H1 (cell line): ENCODE measurements around the gene MCM8. TPM values are rescaled to one million over a fixed set of nuclear protein-coding genes. Genes with fewer than 3 reads are reported as not detected.

ENCODE experiments used
- CTCF ChIA-PET: fragments of 300-600 bp; sonication (Branson Sonifier 250); formaldehyde crosslinking; loops from one replicate; lab custom pipeline; 2021; ENCODE audit not compliant: partially characterized antibody; lab: Charles Lee
- POLR2A ChIA-PET: fragments of 300-600 bp; sonication (Branson Sonifier 250); formaldehyde crosslinking; loops from one replicate; lab custom pipeline; 2021; ENCODE audit warnings: inconsistent platforms; ENCODE audit not compliant: partially characterized antibody; lab: Charles Lee
- DNase-seq, 2 experiments: peaks; one replicate each; pipeline versions ENCODE4 v3.0.0 to v3.0.0-alpha.2; 2010 to 2022; ENCODE audit warnings: low spot score in 2 of 2, low read depth in 1 of 2, mixed read lengths in 1 of 2
- FAIRE-seq: peaks from 2 replicates; lab custom pipeline; 2011; peaks lifted over from hg19 to GRCh38; lab: Jason Lieb, UNC
- H2AFZ ChIP-seq: 2 replicates; pipeline ENCODE4 v1.8.1; 2012; ENCODE audit warnings: low read length, inconsistent platforms
- H2AK5ac ChIP-seq: 2 replicates; pipeline ENCODE4 v1.6.1; 2013; ENCODE audit warnings: low read depth, low read length
- H2BK120ac ChIP-seq: replicated peaks from 2 replicates; pipeline ENCODE3; 2013; ENCODE audit warnings: low read depth, low read length, inconsistent platforms
- H2BK12ac ChIP-seq: 2 replicates; pipeline ENCODE4 v1.6.1; 2013; ENCODE audit warnings: low read depth, low read length
- H2BK15ac ChIP-seq: 2 replicates; pipeline ENCODE4 v1.6.1; 2013; ENCODE audit warnings: low read length
- H2BK20ac ChIP-seq: 2 replicates; pipeline ENCODE4 v1.6.1; 2013; ENCODE audit warnings: low read length
- H2BK5ac ChIP-seq: 2 replicates; pipeline ENCODE4 v1.6.1; 2013; ENCODE audit warnings: low read depth, low read length
- H3K14ac ChIP-seq: 2 replicates; pipeline ENCODE4 v1.6.1; 2013; ENCODE audit warnings: inconsistent platforms; ENCODE audit not compliant: insufficient read length
- H3K18ac ChIP-seq: 2 replicates; pipeline ENCODE4 v1.6.1; 2013; ENCODE audit warnings: low read length; ENCODE audit errors: extremely low read depth
- H3K23ac ChIP-seq: 2 replicates; pipeline ENCODE4 v1.6.1; 2013; ENCODE audit warnings: inconsistent platforms; ENCODE audit not compliant: insufficient read length
- H3K23me2 ChIP-seq: 2 replicates; pipeline ENCODE4 v1.6.1; 2013; ENCODE audit warnings: low read depth, low read length
- H3K27ac ChIP-seq: 2 replicates; pipeline ENCODE4 v1.6.1; 2011; ENCODE audit warnings: low read depth, low read length, inconsistent platforms
- H3K27me3 ChIP-seq, 4 experiments: replicated peaks in 1 of 4; 1 replicate in 1 of 4; 2 replicates in 3 of 4; pipeline versions ENCODE4 v1.6.1 to v1.8.1; 2011 to 2013; ENCODE audit warnings: low read length in 3 of 4, mild to moderate bottlenecking in 3 of 4, inconsistent platforms in 2 of 4, mixed read lengths in 2 of 4, moderate library complexity in 1 of 4; ENCODE audit not compliant: control insufficient read depth in 3 of 4, insufficient read depth in 3 of 4; ENCODE audit errors: extremely low read depth in 1 of 4
- H3K36me3 ChIP-seq, 4 experiments: 2 replicates each; pipeline versions ENCODE4 v1.6.1 to v1.8.1; 2011 to 2013; ENCODE audit warnings: mild to moderate bottlenecking in 4 of 4, low read length in 3 of 4, moderate library complexity in 2 of 4, control low read depth in 1 of 4, inconsistent platforms in 1 of 4; ENCODE audit not compliant: insufficient read depth in 4 of 4, control insufficient read depth in 2 of 4
- H3K4ac ChIP-seq: replicated peaks from 2 replicates; pipeline ENCODE3; 2013; ENCODE audit warnings: low read length, low read depth, mixed read lengths, inconsistent platforms; ENCODE audit not compliant: insufficient read length
- H3K4me1 ChIP-seq, 4 experiments: replicated peaks in 1 of 4; 1 replicate in 1 of 4; 2 replicates in 3 of 4; pipeline versions ENCODE4 v1.6.1 to v1.8.1; 2011 to 2013; ENCODE audit warnings: low read length in 3 of 4, inconsistent platforms in 2 of 4, mixed read lengths in 1 of 4; ENCODE audit not compliant: insufficient read depth in 4 of 4, control insufficient read depth in 3 of 4
- H3K4me2 ChIP-seq, 2 experiments: 2 replicates each; pipeline versions ENCODE4 v1.6.1 to v1.8.1; 2011 to 2013; ENCODE audit warnings: low read depth in 2 of 2, low read length in 2 of 2, control low read depth in 1 of 2, inconsistent platforms in 1 of 2, mild to moderate bottlenecking in 1 of 2; ENCODE audit not compliant: insufficient read depth in 1 of 2
- H3K4me3 ChIP-seq, 4 experiments: fragments of 200-600, 300-600 bp in 1 of 4; sonication (generic), shearing (Covaris generic), sonication (Bioruptor Twin) in 1 of 4; 2 replicates each; pipeline versions ENCODE4 v1.5.1 to v1.8.1; 2011 to 2016; ENCODE audit warnings: low read length in 4 of 4, low read depth in 3 of 4, control low read depth in 2 of 4, inconsistent platforms in 2 of 4, mild to moderate bottlenecking in 2 of 4, mixed read lengths in 1 of 4, moderate library complexity in 1 of 4; ENCODE audit not compliant: insufficient read depth in 2 of 4; ENCODE audit errors: extremely low read depth in 1 of 4
- H3K56ac ChIP-seq: replicated peaks from 2 replicates; pipeline ENCODE3; 2013; ENCODE audit warnings: low read depth, mild to moderate bottlenecking, mixed read lengths, low read length, inconsistent platforms; ENCODE audit not compliant: insufficient read length
- H3K79me1 ChIP-seq: 2 replicates; pipeline ENCODE4 v1.6.1; 2013; ENCODE audit warnings: low read depth, low read length, control low read depth
- H3K79me2 ChIP-seq, 2 experiments: 2 replicates each; pipeline versions ENCODE4 v1.6.1 to v1.8.1; 2012 to 2013; ENCODE audit warnings: low read length in 2 of 2, mild to moderate bottlenecking in 2 of 2, inconsistent platforms in 1 of 2; ENCODE audit not compliant: insufficient read depth in 2 of 2, control insufficient read depth in 1 of 2
- H3K9ac ChIP-seq, 4 experiments: replicated peaks in 1 of 4; 1 replicate in 1 of 4; 2 replicates in 3 of 4; pipeline versions ENCODE4 v1.6.1 to v1.8.1; 2011 to 2013; ENCODE audit warnings: low read depth in 3 of 4, low read length in 3 of 4, control low read depth in 2 of 4, mild to moderate bottlenecking in 2 of 4, moderate library complexity in 2 of 4, inconsistent platforms in 1 of 4; ENCODE audit errors: extremely low read depth in 1 of 4
- H3K9me3 ChIP-seq, 2 experiments: 2 replicates each; pipeline versions ENCODE4 v1.6.1 to v1.8.1; 2012 to 2013; ENCODE audit warnings: mild to moderate bottlenecking in 2 of 2, moderate library complexity in 2 of 2, control low read depth in 1 of 2, inconsistent platforms in 1 of 2, low read depth in 1 of 2, low read length in 1 of 2, mixed read lengths in 1 of 2; ENCODE audit not compliant: insufficient read depth in 2 of 2
- H4K20me1 ChIP-seq, 2 experiments: replicated peaks in 1 of 2; 2 replicates each; pipeline versions ENCODE3 to v1.8.1; 2011 to 2013; ENCODE audit warnings: inconsistent platforms in 2 of 2, low read length in 2 of 2, mild to moderate bottlenecking in 1 of 2; ENCODE audit not compliant: insufficient read depth in 2 of 2, control insufficient read depth in 1 of 2
- H4K5ac ChIP-seq: 2 replicates; pipeline ENCODE4 v1.6.1; 2013; ENCODE audit warnings: low read length, low read depth, mixed read lengths, inconsistent platforms; ENCODE audit not compliant: insufficient read length
- H4K8ac ChIP-seq: 2 replicates; pipeline ENCODE4 v1.8.0; 2013; ENCODE audit warnings: mild to moderate bottlenecking, moderate library complexity, low read length, inconsistent platforms; ENCODE audit not compliant: insufficient read depth; ENCODE audit errors: extremely low read depth
- H4K91ac ChIP-seq: replicated peaks from 2 replicates; pipeline ENCODE3; 2013; ENCODE audit warnings: low read length, mixed read lengths, inconsistent platforms; ENCODE audit not compliant: insufficient read length
- BCL11A ChIP-seq, 2 experiments: IDR thresholded peaks; one replicate each; pipeline ENCODE4 v1.6.1; 2011; ENCODE audit warnings: low read depth in 2 of 2, low read length in 2 of 2, mild to moderate bottlenecking in 2 of 2
- CBX8 ChIP-seq: fragments of 300-800, 300-1000 bp; sonication (generic); IDR thresholded peaks from 2 replicates; pipeline ENCODE4 v1.7.1; 2016; ENCODE audit warnings: low read depth, low read length, borderline replicate concordance
- GABPA ChIP-seq: IDR thresholded peaks from 2 replicates; pipeline ENCODE4 v1.6.1; 2011; ENCODE audit warnings: mild to moderate bottlenecking, low read length, moderate library complexity, borderline replicate concordance; ENCODE audit not compliant: insufficient read depth
- HDAC2 ChIP-seq, 2 experiments: fragments of 300-600 bp in 1 of 2; sonication (generic) in 1 of 2; IDR thresholded peaks; 2 replicates each; pipeline ENCODE4 v1.6.1; 2011 to 2012; ENCODE audit warnings: low read depth in 2 of 2, low read length in 2 of 2, mild to moderate bottlenecking in 2 of 2, moderate library complexity in 2 of 2, borderline replicate concordance in 1 of 2, inconsistent platforms in 1 of 2
- KDM1A ChIP-seq: fragments of 200-600, 300-600 bp; sonication (generic); IDR thresholded peaks from 2 replicates; pipeline ENCODE4 v1.7.1; 2016; ENCODE audit warnings: mild to moderate bottlenecking, low read length, borderline replicate concordance
- POU5F1 ChIP-seq: IDR thresholded peaks from 2 replicates; pipeline ENCODE4 v1.6.1; 2011; ENCODE audit warnings: low read depth, mild to moderate bottlenecking, low read length, moderate library complexity
- RFX5 ChIP-seq: IDR thresholded peaks from 2 replicates; pipeline ENCODE4 v1.6.1; 2011; ENCODE audit warnings: low read depth, low read length, improper control_type of control experiment, borderline replicate concordance
- TAF1 ChIP-seq: IDR thresholded peaks from 2 replicates; pipeline ENCODE4 v1.6.1; 2011; ENCODE audit warnings: mild to moderate bottlenecking, low read depth, low read length
- TBP ChIP-seq: IDR thresholded peaks from 2 replicates; pipeline ENCODE4 v1.6.1; 2011; ENCODE audit warnings: low read depth, low read length, improper control_type of control experiment
- WGBS, 2 experiments: shearing (Covaris generic) in 1 of 2; methylation state at CpG; one replicate each; pipeline versions ENCODE4 v1.1.6 to v1.1.7; 2013 to 2015; ENCODE audit warnings: low lambda C conversion rate in 2 of 2, mixed read lengths in 2 of 2, inconsistent platforms in 1 of 2, low coverage in 1 of 2, missing lambda C conversion rate in 1 of 2; ENCODE audit not compliant: insufficient replicate concordance in 2 of 2, insufficient coverage in 1 of 2, insufficient read length in 1 of 2; ENCODE audit errors: extremely low coverage in 1 of 2, missing lambda C conversion rate in 1 of 2; 5-methylcytosine and 5-hydroxymethylcytosine counted together
- polyA plus RNA-seq, 7 experiments: library from polyadenylated mRNA; depleted of rRNA in 3 of 7; stranded (reverse) in 5 of 7; unstranded in 2 of 7; fragments of >200 nt in 5 of 7; fragments of 200-250 nt in 2 of 7; gene quantifications; 1 replicate in 5 of 7; 2 replicates in 1 of 7; 4 replicates in 1 of 7; pipeline versions ENCODE4 v1.2.1 to v1.2.3, GENCODE V29; 2011 to 2013; ENCODE audit warnings: missing spikeins in 2 of 7, mixed read lengths in 2 of 7
- total RNA-seq: library from RNA; stranded (reverse); fragmentation: NEBNext Ultra II Directional; extraction: Animal tissue kit (Norgen Biotek cat#: 25700); gene quantifications from 2 replicates; pipeline ENCODE4 v1.2.1, GENCODE V29; 2021
- TF ChIP-seq, protein P1 (sequence below), 3 experiments: IDR thresholded peaks; 1 replicate in 2 of 3; 2 replicates in 1 of 3; pipeline versions ENCODE4 v1.5.1 to v1.6.1; 2011; ENCODE audit warnings: low read length in 3 of 3, mild to moderate bottlenecking in 3 of 3, inconsistent platforms in 2 of 3, low read depth in 1 of 3, moderate library complexity in 1 of 3; ENCODE audit not compliant: insufficient read depth in 1 of 3; ENCODE audit errors: control extremely low read depth in 1 of 3

Gene MCM8
- total and polyA plus RNA-seq, 2 of the 8 experiments (the other 6 are each of a cell fraction or from before 2014, with no cell fraction given): 7.1 to 31.9 TPM

- no peak overlapping the region for H3K56ac ChIP-seq
- H3K23me2 ChIP-seq: peaks cover 3% of the 10 kb centered on the region; the same call in 1 of the 2 replicates
- H2AK5ac ChIP-seq: no peak overlapping the region
- H3K18ac ChIP-seq: no peak overlapping the region
- no peak overlapping the region for H2BK5ac ChIP-seq
- H3K4me2 ChIP-seq: peak overlapping the region; percentile 89 to 91
- peak; percentile 58 for FAIRE-seq
- H4K5ac ChIP-seq: no peak overlapping the region
- no peak overlapping the region for H3K27ac ChIP-seq
- H3K4me1 ChIP-seq: peaks cover 0 to 6% (median 3%) of the 10 kb centered on the region in 4 experiments; a peak in 5 of 7 replicates
- H4K91ac ChIP-seq: no peak overlapping the region
- H3K23ac ChIP-seq: no peak overlapping the region
- H2BK120ac ChIP-seq: no peak overlapping the region
- no peak overlapping the region for H2BK20ac ChIP-seq
- peaks cover 11 to 26% of the 10 kb centered on the region in 2 experiments for H3K79me2 ChIP-seq
- H3K4ac ChIP-seq: no peak overlapping the region
- no peak overlapping the region for H2AFZ ChIP-seq
- peak overlapping the region; percentile 79 to 95 (median 82) for H3K4me3 ChIP-seq
- POLR2A ChIA-PET: interaction anchor here (0.5 to 1.3 kb wide), 4 partner anchors 17 to 56 kb away, joined by 3 to 4 read pairs (median 4); no protein-coding TSS in a partner anchor
- H3K36me3 ChIP-seq: peaks cover 7 to 23% (median 11%) of the 10 kb centered on the region in 4 experiments; a peak in 6 of 8 replicates
- no peak overlapping the region for H2BK15ac ChIP-seq
- CTCF ChIA-PET: interaction anchor here (0.8 to 1.7 kb wide), 2 partner anchors 11 to 67 kb away, joined by 3 read pairs; no protein-coding TSS in a partner anchor
- WGBS, 2 experiments: 70% methylated on average over 4 of the region's 4 CpGs; no CpG with 5 or more reads in 1 of the 2 experiments
- H3K9me3 ChIP-seq: no peaks in the 10 kb centered on the region
- peak overlapping the region in 2 of 4 experiments; percentile 34 to 69; a peak in 3 of 7 replicates for H3K9ac ChIP-seq
- no peak overlapping the region for H2BK12ac ChIP-seq
- H4K8ac ChIP-seq: no peak overlapping the region
- H3K79me1 ChIP-seq: peaks cover 2% of the 10 kb centered on the region; the same call in 1 of the 2 replicates
- peaks cover 2% of the 10 kb centered on the region in 2 experiments for H4K20me1 ChIP-seq
- H3K27me3 ChIP-seq: no peaks in the 10 kb centered on the region
- no peak for DNase-seq
- H3K14ac ChIP-seq: no peak overlapping the region
- TF ChIP-seq HDAC2 (IDR thresholded peaks at IDR 0.05; ENCODE audit: borderline replicate concordance in 1 of 2, low read depth in 2 of 2, low read length in 2 of 2) (no peak), TAF1 (no peak), TBP (no peak), GABPA (no peak), POU5F1 (no peak), KDM1A (no peak), RFX5 (no peak), BCL11A (IDR thresholded peaks at IDR 0.05; ENCODE audit: low read depth in 2 of 2, low read length in 2 of 2) (no peak), CBX8 (no peak)
- TF ChIP-seq, protein P1, sequence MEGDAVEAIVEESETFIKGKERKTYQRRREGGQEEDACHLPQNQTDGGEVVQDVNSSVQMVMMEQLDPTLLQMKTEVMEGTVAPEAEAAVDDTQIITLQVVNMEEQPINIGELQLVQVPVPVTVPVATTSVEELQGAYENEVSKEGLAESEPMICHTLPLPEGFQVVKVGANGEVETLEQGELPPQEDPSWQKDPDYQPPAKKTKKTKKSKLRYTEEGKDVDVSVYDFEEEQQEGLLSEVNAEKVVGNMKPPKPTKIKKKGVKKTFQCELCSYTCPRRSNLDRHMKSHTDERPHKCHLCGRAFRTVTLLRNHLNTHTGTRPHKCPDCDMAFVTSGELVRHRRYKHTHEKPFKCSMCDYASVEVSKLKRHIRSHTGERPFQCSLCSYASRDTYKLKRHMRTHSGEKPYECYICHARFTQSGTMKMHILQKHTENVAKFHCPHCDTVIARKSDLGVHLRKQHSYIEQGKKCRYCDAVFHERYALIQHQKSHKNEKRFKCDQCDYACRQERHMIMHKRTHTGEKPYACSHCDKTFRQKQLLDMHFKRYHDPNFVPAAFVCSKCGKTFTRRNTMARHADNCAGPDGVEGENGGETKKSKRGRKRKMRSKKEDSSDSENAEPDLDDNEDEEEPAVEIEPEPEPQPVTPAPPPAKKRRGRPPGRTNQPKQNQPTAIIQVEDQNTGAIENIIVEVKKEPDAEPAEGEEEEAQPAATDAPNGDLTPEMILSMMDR (IDR thresholded peaks at IDR 0.05; ENCODE audit: control extremely low read depth in 1 of 3, insufficient read depth in 1 of 3, low read depth in 1 of 3, low read length in 3 of 3): no peak
These were observed 56.7 kb downstream of the MCM8 start for GRCh38 chr20:6007094-6007528.
